Measurements from ENCODE around the gene CFAP157.

GRCh38 chr9:127731938-127732337 lies 25.1 kb downstream of the CFAP157 start:
- TF ChIP-seq CTCF (IDR thresholded peaks at IDR 0.05; ENCODE audit: poor library complexity) (no peak), EZH2phosphoT487 (IDR thresholded peaks at IDR 0.05; ENCODE audit: low read depth, severe bottlenecking, unreplicated experiment) (no peak)

All from hepatocyte (in vitro differentiated cells).